GM18498 (cell line): Measurements from ENCODE around the gene EFCC1.

Source experiments
- ATAC-seq: cut with Tn5 transposase; IDR thresholded peaks from one replicate; pipeline ENCODE4 v1.9.1; 2021; ENCODE audit warnings: mild to moderate bottlenecking, moderate library complexity; ENCODE audit not compliant: unreplicated experiment

The EFCC1 gene

GRCh38 chr3:128994173-128994512 lies 7.0 kb upstream of the EFCC1 start:
- no peak for ATAC-seq

- ATAC-seq, result no peak
These were observed 6.2 kb upstream of the EFCC1 start for GRCh38 chr3:128994581-128995546.

- ATAC-seq, result no peak
These were observed 5.4 kb upstream of the EFCC1 start for GRCh38 chr3:128995737-128996136.

GRCh38 chr3:128996200-128996599 lies 4.9 kb upstream of the EFCC1 start:
- ATAC-seq, result no peak

GRCh38 chr3:128996726-128997125 lies 4.4 kb upstream of the EFCC1 start:
- no peak for ATAC-seq

GRCh38 chr3:128997486-128998133 lies 3.5 kb upstream of the EFCC1 start:
- no peak for ATAC-seq

- no peak for ATAC-seq
These were observed 2.5 kb upstream of the EFCC1 start for GRCh38 chr3:128998561-128998960.

- no peak for ATAC-seq
These were observed 2.0 kb upstream of the EFCC1 start for GRCh38 chr3:128999102-128999501.

- ATAC-seq, result no peak
These were observed 383 bp upstream of the EFCC1 start for GRCh38 chr3:129000742-129001100.

- ATAC-seq, result no peak
These were observed 885 bp downstream of the EFCC1 start for GRCh38 chr3:129001806-129002572.

- no peak for ATAC-seq
These were observed 1.8 kb downstream of the EFCC1 start for GRCh38 chr3:129002573-129003569.

- no peak for ATAC-seq
These were observed 2.5 kb downstream of the EFCC1 start for GRCh38 chr3:129003578-129004112.

GRCh38 chr3:129004639-129005295 lies 3.7 kb downstream of the EFCC1 start:
- ATAC-seq, result no peak

GRCh38 chr3:129005526-129006303 lies 4.6 kb downstream of the EFCC1 start:
- ATAC-seq, result no peak

GRCh38 chr3:129006864-129007263 lies 5.8 kb downstream of the EFCC1 start:
- no peak for ATAC-seq

GRCh38 chr3:129007792-129008191 lies 6.7 kb downstream of the EFCC1 start:
- ATAC-seq, result no peak

GRCh38 chr3:129009266-129009665 lies 8.2 kb downstream of the EFCC1 start:
- ATAC-seq, result no peak

GRCh38 chr3:129010310-129010956 lies 9.3 kb downstream of the EFCC1 start:
- ATAC-seq, result no peak
